Smooth muscle cell of the brain vasculature (primary cell): ENCODE measurements around the gene MLPH.

ENCODE experiments used
- DNase-seq: peaks from one replicate; pipeline ENCODE4 v3.0.0-alpha.2; 2012; ENCODE audit warnings: low read depth, low spot score

Gene MLPH

DNA sequence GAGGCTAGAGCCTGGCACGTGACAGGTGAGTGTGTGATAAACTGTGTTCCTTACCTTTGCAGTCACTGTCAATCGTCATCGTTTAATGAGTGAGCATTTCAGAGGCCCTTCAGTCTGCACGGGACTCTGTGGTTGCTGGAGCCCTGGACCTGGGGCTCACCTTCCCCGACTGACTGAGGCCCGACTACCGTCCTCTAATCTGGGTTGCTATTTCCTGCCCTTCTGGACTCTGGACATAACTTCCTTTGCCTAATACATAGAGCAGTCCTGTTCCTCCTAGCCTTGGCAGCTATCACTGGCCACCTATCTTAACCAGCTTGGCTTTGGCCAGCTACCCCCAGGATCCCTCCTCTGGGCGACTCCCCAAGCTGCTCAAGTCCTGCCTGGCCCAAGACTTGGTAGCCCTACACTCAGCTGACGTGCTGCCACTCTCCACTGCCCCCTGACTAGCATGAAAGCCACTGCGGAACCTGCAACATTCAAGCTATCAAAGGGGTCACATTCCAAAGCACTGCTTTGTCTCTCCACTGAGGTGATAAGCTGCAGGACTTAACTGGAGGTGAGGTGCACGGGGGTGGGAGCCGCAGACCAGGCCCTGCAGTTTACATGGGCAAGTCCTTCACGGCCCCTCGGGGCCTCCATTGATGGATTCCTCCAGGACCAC, 114.5 kb downstream of the MLPH start:
- DNase-seq, result no peak

DNA sequence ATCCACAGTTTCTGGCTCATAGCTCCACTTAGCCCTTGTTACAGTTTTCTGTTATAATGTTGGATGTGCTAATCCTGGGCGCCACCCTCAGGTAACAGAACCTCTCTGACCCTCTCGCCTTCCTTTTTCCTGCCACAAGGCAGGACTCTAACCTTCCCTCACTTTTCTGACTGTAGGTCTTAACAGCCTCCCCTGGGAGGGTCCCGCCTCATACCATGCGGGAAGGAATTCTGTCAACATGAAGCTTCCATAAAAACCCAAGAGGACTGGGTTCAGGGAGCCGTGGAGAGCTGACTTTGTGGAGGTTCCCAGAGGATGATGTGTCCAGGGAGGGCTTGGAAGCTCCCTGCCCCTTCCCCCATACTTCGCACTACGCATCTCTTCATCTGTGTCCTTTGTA, 115.4 kb downstream of the MLPH start:
- DNase-seq, result no peak

DNA sequence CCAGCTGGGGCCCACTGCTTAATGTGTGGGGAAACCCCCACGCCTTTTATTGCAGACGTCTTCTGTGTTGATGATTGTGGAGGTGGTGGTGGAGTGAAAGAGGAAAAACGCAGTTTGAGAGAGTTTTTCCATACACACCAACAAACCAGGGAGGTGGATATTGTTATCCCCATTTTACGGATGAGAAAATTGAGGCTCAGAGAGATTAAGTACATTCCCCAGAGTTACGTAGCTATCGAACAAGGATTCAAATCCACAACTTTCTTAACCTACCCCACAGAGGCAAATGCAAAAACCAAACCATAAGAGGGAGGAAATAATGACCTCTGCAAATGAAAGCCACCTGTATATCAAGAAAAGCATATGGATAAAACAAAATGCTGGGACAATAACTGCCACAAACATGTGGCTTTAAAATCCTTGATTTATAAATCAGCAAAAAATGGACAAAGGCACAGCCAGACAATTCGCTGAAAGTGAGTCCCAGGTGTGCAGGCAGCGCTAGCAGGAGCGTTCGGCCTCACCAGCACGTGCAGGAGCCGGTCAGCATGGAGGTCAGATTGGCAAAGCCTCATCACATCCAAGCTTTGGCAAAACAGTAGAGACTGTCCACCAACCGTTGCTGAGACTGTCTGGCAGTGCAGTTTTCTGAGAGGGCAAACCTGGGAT, 116.1 kb downstream of the MLPH start:
- no peak for DNase-seq

DNA sequence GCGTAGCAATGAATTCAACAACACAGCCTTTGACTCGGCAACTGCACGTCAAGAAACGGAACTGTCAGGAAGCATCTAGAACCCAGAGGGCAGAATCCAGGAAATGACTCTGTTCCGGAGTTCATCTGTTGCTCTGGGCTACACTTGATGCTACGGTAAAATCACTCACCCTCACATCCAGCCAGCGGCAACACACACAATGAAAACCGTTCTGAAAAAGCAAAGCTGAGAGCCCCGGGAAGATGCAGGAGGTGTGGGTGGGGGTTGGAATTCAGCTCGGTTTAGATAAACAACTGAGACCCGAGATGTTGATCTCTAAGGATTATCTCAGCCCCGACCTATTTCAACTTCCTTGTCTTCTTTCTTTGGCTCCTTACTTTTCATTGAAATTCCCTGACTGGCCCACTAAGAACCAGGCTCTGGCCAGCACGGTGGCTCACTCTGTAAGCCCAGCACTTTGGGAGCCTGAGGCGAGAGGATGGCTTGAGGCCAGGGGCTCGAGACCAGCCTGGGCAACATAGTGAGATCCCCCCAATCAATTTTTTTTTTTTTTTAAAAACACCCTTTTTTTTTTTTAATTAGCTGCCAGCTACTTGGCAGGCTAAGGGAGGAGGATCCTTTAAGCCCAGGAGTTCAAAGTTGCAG, 116.8 kb downstream of the MLPH start:
- no peak for DNase-seq

DNA sequence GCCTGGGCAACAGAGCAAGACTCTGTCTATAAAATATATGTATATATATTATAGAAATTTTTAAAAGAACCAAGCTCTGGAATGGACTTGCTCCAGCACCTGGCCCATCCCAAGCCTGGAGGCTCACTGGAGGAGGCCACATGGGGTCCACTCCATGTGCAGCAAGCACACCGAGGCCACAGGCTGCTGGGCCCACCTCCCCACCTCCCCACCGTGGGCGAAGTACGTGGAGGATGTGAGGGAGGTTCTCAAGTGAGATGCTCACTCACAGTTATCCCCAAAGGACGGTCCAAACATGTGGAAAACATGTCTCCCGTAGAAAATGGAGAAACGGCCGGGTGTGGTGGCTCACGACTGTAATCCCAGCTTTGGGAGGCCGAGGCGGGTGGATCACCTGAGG, 117.3 kb downstream of the MLPH start:
- no peak for DNase-seq
